GM08714 (cell line): ENCODE results near the gene ZNF414.

ENCODE experiments used
- H3K4me3 ChIP-seq: fragments of 200-500 bp; sonication (Bioruptor generic); 2 replicates; pipeline ENCODE4 v1.5.1; 2014; ENCODE audit warnings: mild to moderate bottlenecking, low read length, inconsistent platforms
- ZNF274 ChIP-seq: IDR thresholded peaks from 2 replicates; pipeline ENCODE4 v1.6.1; 2012; ENCODE audit warnings: mild to moderate bottlenecking, low read depth, low read length

Gene ZNF414

DNA sequence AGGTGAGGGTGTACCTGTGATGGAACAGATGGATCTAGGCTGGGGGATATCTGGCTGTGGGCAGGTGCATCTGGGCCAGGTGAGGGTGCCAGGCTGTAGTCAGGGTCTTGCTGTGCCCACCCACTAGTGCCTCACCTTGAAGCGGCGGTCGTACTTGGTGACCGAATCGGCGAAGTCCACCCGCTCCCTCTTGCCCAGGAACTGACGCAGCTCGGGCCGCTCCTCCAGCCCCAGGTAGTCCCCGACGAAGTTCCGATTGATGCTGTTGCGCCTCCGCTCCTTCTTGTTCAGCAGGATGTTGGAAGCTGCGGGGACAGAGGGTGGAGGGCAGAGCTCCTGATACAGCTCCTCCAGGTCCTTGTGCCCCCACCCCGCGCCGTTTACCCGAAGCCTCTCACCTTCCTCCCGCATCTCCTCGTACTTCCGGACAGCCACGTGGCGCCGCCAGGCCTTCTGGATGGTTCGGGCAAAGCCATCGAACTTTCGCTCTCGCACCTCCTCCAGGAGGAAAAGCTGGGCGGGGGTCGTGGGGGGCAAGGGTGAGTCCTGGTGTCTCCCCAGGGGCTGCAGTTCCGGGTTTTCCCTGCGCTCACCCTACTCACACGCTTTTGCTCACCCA, 16.2 kb upstream of the ZNF414 start:
- TF ChIP-seq ZNF274 = no peak
- H3K4me3 ChIP-seq = no peak overlapping the region

DNA sequence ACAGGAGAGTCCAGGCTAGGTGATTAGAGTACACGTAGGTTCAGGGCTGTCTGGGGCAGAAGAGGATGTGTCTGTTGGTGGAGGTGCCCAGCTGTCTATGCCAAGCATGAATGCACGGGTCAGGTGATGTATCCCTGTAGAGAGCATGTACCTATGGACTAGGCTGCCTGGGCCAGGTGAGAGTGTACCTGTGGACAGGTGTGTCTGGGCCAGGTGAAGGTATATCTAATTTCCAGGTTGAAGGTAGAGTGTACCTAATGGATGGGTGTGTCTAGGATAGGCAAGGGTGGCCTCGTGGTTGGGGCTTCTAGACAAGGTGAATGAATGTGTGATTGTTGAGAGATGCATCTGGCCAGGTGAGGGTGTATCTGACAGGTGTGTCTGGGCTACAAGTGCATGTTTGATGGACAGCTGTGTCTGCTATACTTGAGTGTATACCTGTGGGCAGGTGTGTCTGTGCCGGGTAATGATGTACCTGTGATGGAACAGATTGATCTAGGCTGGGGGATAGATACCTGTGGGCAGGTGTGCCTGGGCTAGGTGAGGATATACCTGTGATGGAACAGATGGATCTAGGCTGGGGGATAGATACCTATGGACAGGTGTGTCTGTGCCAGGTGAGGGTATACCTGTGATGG, 15.5 kb upstream of the ZNF414 start:
- H3K4me3 ChIP-seq = no peak overlapping the region
- no peak for TF ChIP-seq ZNF274

DNA sequence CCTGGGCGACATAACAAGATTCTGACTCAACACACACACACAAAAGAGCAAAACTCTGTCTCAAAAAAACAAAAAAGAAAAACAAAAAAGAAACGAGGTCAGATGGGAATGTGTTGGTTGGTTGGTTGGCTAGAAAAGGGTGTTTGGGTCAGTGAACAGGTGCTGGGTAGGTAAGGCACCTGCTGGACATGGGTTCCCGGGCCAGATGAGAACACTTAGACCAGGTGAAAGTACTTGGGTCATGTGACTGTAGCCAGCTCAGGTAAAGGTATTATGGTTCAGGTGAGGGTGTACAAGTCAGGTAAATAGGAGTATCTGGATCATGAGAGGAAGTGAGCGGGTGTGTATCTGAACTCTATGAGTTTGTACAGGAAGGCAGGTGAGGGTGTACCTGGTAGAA, 14.5 kb upstream of the ZNF414 start:
- no peak overlapping the region for H3K4me3 ChIP-seq
- no peak for TF ChIP-seq ZNF274

DNA sequence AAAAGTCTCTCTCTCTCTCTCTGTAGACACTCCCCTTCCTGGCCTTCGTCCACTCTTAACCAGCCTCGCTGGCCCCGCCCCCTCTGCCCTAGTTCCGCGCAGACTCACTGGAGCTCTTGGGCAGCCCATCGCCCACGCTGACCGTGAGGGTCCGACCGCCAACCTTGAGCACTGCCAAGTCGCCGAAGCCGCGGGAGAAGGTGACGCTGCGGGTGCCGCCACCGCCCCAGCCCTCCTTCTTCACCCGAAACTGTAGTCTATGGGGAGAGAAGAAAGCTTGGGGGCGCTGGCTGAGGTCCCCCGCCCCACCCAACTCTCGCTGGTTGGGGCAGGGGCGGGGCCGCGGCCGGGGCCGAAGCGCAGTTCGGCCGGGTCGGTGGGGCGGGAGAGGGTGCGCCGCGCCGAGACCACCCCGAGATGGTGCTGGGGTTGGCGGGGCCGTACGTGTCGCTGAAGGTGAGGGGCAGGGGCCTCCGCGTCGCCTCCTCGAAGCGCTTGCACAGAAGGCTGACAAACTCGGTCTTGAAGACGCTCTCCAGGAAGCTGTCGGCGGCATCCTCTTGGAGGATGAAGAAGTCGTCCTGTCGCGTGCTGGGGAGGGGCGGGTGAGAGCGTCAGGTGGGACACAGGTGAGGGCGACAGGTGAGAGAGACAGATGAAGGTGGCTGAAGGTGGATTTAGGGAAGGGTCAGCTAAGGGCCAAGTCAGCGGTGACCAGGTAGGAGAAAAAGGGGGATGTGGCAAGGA, 12.6 kb upstream of the ZNF414 start:
- TF ChIP-seq ZNF274 = no peak
- H3K4me3 ChIP-seq = peak overlapping the region; percentile 23; the same call in 1 of the 2 replicates

DNA sequence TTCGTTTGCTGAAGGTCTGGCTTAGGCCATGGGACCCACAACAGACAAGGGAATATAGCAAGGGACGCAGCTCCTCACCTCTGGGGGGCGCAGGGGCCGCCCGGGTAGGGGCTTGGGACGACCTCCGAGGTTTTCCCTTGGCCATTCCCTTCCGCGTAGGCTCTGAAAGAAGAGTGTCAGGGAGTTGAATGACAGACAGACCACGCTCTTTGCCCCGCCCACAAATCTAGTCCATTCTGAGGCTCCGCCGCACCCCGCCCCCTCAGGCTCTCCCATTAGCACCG, 11.4 kb upstream of the ZNF414 start:
- no peak for TF ChIP-seq ZNF274
- no peak overlapping the region for H3K4me3 ChIP-seq

DNA sequence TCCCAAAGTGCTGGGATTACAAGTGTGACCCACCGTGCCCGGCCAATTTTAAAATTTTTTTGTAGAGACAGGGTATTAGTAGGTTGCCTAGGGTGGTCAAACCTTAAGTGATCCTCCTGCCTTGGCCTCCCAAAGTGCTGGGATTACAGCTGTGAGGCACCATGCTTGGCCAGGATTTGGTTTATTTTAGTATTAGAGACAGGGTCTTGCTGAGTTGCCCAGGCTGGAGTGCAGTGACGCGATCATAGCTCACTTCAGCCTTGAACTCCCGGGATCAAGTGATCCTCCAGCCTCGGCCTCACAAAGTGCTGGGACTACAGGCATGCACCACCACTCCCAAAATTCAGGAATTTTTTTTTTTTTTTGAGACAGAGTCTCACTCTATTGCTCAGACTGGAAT, 5.4 kb upstream of the ZNF414 start:
- TF ChIP-seq ZNF274 = no peak
- no peak overlapping the region for H3K4me3 ChIP-seq

DNA sequence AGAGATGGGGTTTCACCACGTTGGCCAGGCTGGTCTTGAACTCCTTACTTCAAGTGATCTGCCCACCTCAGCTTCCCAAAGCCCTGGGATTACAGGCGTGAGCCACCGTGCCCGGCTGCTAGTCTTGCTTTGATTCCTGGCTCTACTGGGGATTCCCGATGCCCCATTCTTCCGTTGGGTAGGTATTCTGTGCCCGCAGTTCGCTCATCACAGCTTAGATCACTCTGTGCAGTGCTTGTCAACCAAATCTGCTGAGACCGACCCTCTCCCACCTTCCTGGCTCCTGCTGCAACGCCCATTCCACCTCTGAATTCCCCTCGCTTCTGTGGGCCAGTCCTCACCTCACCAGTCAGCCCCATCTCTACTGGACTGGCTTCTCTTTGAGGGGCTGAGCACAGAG, 4.6 kb upstream of the ZNF414 start:
- TF ChIP-seq ZNF274 = no peak
- no peak overlapping the region for H3K4me3 ChIP-seq

DNA sequence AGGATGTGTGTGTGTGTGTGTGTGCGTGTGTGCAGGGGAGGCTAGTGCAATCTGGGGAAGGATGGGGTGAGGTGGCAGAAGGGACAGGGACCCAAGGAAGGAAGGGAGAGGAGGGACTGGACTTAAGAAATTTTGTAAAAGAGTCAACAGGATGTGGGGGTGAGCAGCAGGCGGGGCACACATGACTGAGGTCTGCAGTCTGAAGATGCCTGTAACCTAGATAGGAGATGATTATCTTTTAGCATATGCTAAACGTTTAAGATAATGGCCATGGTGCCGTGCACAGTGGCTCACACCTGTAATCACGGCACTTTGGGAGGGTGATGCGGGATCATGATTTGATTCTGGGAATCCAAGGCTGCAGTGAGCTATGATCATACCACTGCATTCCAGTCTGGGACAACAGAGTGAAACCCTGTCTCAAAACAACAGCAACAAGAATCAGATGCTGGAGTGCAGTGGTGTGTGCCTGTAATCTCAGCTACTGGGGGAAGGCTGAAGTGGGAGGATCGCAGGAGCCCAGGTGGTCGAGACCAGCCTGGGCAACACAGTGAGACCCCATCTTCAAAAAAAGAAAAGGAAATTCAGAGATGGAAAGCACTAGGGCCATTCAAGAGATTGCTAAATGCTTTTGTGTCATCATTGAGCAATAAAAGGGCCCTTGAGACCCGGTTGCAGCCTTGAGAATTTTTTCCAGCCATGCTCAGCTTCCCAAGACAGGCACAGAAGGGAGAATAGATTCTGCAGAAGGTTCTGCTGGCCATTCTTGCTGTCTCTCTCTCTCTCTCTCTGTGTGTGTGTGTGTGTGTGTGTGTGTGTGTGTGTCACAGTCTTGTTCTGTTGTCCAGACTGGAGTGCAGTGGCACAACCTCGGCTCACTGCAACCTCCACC, 3.8 kb upstream of the ZNF414 start:
- no peak for TF ChIP-seq ZNF274
- no peak overlapping the region for H3K4me3 ChIP-seq

DNA sequence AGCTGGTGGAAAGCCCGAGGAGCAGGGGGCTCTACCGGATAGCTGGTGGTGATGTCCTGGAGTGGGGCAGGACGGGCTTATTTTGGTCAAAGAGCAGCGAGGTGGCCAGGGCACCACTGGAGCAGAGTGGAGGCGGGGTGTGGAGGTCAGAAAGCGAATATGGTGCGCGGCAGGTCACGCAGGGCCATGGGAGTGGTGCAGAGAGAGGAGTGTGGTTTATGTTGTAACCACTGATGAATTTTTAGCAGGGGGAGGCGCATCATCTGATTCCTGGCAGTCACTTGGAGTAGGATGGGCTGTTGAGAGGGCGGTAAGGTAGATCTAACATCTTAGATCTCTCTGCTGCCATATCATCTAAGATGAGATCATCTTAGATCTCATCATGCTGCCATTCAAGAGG, 1.4 kb upstream of the ZNF414 start:
- TF ChIP-seq ZNF274 = no peak
- H3K4me3 ChIP-seq = no peak overlapping the region

DNA sequence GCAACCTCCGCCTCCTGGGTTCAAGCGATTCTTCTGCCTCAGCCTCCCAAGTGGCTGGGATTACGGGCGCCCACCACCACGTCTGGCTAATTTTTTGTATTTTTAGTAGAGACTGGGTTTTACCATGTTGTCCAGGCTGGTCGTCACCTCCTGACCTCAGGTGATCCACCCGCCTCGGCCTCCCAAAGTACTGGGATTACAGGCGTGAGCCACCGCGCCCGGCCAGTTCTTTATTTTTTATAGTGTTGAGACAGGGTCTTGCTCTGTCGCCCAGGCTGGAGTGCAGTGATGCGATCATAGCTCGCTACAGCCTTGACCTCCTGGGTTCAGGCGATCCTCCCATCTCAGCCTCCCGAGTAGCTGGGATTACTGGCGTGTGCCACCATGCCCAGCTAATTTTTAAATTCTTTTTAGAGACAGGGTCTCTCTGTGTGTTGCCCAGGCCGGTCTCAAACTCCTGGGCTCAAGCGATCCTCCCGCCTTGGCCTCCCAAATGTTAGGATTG, 590 bp upstream of the ZNF414 start:
- H3K4me3 ChIP-seq = peak overlapping the region; percentile 56; the same call in 1 of the 2 replicates

DNA sequence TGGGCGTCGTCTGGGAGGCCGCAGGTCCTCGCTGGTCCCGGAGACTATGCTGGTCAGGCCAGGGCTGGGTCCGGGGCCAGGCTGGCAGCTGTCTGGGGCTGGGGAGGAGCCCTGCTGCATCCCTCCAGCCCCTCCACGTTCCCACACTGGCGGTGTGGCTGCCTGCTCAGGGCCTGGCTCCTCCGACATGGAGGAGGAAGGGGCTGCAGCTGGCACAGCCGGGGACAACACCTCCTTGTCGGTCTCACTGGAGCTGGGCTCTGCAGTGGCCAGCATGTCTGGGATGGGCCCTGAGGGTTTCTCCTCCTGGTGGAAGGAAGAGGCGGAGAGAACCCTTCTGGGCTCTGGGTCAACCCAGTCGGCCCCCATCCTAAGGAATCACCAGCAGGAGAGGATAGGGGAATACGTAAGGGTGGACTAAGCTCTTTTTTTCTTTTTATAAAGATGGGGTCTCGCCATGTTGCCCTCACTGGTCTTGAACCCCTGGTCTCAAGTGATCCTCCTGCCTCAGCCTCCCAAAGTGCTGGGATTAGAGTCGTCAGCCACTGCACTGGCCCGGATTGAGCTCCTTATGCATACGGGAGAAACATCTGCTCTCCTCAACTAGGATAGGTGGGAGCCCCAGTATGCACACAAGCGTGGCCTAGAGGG, 806 bp downstream of the ZNF414 start:
- TF ChIP-seq ZNF274 = no peak

DNA sequence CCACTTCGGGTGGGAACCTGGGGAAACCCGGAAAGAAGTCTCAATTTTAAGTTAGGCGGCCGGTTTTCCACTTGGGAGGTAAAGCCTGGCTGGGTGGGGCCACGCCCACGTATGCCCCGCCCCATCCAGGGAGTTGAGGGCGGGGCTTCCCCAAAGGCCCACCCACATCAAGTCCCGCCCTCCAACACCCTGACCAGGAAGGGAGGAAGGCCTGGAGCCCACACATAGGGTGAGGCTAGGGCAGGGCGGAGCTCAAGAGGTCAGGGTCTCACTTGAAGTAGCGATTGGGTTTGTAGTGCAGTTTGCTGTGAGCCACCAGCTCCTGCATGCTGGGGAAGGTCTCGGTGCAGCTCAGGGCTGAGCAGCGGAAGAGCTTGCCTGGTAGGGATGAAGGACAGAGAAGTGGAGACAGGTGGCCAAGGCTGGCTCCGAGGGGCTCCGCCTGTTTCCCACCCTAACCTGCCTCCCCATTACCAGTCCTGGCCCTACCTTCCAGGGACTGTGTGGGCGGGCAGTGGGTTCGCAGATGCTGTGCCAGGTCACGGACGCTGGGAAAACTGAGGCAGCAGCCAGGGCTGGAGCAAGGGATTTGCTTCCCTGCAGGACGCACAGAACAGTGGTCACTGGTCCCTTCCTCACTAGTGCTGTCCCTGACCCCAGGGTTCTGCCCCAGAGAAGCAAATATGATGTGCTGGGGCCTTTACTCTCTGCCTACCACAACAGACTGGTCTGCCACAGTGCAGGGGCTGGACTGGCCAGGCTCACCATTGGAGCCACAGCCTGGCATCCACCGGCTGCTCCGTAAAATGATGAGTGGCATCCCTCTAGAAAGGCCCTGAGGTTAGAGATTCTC, 1.6 kb downstream of the ZNF414 start:
- no peak for TF ChIP-seq ZNF274
- H3K4me3 ChIP-seq = no peak overlapping the region

More for the DNA sequence above, 806 bp downstream of the ZNF414 start:
- H3K4me3 ChIP-seq = peak overlapping the region; percentile 56; the same call in 1 of the 2 replicates

DNA sequence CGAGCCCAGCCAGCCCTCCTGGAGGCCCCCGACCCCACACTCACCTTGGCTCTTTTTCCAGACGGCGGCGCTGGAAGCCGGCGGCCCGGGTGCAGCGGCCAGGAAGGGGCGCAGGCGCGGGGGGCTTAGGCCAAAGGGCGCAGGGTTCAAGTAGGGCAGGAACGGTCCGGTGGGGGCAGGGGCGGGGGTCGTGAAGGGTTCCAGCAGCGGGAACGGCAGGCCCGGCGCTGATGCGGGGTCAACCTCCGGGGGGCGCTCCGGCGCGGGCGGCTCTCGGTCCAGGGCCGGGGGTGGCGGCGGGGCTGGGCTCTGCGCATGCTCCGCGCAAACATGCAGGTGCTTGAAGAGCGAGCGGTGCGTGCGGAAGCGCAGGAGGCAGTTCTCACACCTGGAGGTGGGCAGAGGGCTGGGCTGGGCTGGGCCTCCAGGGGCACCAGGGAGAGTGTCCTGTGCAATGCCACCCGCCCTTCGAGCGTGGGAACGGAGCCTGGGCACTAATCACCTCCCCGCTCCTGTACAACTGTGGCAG, 2.3 kb downstream of the ZNF414 start:
- H3K4me3 ChIP-seq = no peak overlapping the region
- no peak for TF ChIP-seq ZNF274
